ENCODE data around the gene ERC2.

Gene ERC2

DNA sequence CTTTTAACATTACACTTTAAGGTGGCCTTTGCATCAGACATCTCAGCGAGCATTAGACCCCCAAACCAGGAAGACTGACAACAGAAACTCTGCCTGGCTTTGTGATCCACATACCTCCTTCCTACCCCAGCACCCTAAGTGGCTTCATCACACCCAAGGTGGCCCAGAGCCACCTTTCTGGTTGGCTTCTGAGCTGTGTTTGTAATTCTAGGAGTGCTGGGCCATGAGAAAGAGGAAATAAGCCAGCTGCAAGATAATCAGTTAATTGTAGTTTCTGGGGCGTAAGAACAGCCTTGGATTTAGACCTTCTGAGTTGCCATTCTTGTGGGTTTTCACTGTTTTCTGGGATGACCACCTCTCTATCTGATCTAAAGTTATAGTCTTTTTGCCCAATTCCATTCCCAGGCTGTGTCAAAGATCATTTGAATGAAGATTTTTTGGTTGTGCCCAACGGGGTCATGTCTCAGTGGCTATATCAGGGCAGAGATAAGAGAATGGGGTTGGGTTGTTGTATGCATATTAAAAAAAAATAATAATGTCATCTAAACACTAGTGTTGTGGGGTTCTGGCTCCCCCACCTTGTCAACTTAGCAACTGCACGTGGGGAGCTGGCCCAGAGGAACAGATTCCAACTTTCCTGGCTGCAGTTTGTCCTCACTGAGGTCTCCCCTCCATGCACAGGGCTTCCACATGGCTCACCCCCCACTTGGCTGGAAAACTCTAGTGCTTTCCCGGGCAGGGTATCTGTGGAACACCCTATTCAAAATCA, 746.4 kb downstream of the ERC2 start:
- no peak for DNase-seq

DNA sequence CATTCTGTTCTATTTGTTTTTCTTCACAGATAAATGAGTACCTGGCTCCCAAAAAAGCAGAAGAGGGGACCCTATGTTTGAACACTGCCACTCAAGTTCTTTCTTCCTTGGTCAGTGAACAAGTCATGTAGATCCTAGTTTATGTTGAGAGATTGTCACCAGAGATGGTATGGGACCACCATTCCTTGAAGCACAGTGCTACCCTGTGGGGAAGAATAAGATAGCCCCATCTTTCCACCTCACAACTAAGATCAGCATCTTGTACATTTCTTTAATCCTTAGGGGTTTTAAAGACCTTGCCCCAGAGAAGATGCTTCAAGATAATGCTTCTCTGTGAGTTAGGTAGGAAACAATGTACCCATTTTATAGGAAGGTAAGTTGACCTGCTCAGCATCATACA, 747.7 kb downstream of the ERC2 start:
- no peak for DNase-seq

DNA sequence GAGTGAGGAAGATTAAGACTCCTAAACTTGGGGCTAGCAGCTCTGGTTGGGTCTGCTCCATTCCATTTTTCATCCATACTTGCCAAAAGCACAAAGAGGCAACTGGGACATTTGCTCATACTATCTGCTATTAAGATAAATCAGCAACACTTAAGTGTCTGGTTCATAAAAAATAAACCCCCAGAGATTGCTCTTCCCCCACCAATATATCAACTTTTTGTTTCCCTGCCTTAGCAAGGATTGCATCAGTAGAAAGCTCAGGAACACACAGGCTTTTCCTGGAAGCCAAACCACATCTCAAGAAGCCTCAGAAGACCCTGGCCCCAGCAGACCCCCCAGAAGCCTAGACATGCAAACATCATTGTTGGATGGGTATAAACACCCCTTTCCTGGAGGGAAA, 748.8 kb downstream of the ERC2 start:
- DNase-seq, result no peak

DNA sequence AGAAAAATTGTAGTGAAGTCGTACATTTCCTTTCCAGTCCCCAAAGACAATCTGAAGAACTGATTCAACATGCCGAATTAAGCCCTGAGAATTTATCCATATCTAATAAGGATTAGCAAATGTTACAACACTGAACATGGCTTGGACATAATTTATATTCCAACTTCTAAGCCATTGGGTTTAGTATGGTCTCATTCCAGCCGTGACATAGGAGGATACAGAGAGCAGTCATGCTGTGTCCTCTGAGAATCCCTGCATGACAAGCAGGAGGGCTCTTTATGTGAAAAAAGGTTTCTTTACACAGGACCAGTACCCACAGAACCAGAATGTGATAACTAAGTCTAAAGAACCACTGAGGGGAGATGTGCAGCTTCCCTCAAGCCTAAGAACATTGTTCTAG, 749.3 kb downstream of the ERC2 start:
- no peak for DNase-seq

DNA sequence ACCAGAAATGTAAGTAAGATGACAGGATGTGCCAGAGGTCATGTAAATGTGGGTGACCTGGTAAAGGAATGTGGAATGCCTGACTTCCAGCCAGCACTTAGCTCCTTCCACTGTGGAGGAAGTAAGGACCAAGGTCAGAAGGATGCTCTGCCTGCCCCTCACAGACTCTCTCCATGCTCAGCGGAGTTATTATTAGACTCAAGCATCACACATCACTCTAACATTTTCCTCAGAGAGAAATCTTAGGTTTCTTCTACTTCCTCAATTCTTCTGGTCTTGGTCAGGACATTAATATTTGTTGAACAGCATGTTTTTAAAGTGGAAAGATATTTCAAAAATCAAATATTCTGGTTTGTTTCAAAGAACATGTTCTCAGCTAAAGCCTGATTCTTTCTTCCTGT, 749.7 kb downstream of the ERC2 start:
- DNase-seq, result no peak

DNA sequence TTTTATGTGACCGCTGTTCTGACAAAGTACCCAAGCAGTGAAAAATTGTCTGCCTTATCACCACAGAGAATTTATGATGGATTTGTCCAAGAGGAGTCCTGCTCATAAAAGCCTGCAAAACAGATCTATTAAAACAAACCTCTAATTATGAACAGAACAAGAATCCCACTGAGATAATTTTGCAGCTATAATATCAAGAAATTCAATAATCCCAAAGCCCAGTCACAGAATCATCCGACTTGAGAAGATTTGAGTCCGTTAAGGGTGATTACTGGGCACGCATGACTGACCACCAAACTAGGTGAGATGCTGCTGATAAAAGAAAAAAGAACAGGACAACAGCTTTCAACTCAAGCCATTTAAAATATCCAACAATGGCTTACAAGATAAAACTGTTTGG, 750.2 kb downstream of the ERC2 start:
- DNase-seq, result no peak

DNA sequence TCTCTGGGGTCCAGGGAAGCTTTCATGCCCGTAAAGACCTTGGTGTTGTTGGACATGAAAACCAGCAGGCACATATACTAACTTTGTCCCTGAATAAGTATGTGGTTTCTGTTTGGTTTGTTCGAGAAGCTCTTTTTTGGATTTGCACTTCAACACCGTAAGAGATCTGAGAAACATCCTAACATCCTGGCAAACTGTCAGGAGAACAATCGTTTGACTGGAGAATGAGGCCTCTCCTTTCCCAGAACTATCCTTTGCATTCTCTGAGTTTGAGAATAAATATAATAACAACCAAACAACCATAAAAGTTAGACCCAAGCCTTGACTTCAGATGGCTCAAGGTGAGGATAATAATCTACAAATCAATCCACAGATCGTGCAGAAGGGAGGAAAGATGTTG, 750.8 kb downstream of the ERC2 start:
- DNase-seq, result no peak

DNA sequence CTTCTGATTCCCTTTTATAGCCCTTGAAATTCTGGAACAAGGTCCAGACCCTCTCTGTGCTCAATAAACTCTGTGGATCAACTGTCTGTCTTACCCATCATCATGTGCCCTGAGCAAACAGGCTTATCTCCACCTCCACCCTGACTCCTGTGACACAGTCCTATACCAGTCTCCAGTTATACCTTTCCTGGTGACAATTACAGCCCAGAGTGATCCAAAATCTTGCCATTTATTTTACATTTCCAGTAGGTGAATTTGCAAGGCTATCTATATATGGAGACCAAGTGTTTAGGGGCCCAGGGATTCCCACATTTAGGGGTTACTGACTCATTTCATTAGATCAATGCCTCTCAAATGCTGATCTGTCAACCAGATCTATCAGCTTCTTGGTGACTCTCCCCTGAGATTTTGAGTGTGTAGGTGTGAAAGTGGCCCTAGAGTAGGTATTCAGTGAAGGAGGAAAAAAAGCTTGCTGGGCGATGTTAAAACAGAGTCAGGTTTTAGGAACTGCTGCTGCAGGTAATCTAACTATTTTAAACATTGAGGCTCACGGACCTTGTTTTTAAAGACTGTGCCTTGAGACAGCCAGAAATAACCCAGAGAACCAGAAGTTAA, 751.5 kb downstream of the ERC2 start:
- no peak for DNase-seq

DNA sequence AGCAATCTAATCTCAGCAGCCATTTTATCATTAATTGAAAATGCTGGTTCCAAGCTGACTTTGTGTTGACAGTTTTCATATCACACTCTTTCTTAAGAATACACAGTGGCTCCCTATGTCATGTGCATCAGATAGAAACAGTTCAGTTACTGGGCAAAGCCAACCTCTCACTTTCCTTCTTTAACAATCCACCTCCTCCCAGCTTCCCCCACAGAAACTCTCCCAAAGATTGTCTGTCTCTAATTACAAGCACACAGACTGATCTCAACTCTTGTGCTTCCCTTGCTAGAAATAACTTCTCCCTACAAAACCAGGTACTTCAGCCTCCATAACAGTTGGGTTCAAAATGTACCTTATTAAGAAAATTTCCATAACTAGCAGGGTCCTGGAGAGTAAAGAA, 752.2 kb downstream of the ERC2 start:
- DNase-seq, result no peak

DNA sequence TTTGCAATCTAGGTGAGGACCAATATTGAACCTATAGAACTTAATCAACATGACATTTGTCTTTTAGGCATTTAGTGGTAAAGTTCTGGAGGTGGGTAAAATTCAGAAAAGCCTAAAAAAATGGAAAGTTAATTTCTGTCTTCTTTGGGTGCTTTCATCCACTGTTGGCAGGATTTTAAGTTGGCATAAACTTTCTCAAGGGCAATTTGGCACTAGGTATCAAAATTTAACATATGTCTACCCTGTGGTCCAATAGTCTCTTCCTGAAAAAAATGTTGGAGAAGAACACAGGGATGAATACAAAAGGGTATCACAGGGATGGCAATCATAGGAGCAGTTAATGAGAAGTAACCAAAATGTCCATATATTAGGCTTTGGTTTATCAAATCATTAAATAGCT, 754.2 kb downstream of the ERC2 start:
- DNase-seq, result no peak

DNA sequence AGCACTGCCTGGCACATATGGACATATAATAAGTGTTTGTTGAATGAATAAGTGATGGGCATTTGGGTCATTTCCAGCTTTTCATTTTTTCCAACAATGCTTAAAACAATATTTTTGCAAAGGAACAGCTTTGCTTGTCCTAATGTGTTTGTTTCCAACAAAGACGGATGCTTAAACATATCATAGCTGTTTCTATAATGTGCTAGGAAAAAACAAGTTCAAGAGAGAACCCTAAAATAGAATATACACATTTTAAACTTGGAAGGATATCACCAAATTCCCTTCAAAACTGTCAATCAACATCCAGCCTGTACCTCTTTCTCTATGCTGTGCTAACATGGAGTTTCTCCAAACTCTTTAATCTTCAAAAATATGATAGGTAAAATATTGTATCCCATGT, 756.6 kb downstream of the ERC2 start:
- DNase-seq, result no peak

DNA sequence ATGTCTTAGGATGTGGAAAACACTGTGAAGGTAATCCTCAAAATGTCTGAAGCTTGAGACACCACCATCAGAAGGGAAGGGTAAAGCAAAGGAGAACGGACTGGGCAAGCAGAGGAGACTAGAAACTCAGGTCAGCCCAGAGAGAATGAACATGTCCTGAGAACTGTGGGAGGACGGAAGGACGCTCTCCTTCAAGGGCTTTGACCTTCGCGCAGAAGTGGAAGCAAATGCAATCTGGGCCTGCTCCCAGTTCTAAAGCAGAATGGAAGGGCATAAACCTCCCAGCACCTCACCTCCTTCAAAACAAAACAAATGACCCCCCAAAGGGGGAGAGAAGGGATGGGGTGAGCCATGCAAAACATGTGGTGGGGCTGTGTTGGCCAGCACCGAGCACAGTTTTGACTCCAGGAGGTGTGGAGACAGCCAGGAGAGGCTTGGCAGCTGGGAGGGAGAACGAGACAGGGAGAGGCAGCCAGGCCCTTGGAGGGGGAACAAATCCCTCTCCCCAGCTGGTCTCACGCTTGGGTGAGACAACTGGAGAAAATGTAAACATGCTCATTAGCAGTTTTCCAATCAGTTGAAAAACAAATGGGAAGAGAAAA, 758.8 kb downstream of the ERC2 start:
- DNase-seq, result no peak

DNA sequence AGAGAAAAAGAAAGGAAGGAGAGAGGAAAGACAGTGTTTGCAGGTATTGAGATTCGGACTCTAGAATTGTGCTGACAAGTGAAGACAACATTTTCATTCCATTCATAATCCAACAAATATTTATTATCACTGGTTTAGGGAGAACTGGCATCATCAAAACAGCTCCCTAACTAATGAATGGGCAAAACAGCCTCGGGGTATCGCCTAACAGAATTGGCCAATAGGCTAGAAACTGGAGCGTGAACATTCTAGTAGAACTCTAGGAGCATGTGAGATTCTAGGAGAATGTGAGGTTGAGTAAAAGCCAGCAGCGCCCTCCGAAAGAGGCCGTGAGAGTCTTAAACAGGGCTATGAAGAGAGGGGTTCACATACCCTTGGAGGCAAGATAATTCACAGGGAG, 759.3 kb downstream of the ERC2 start:
- no peak for DNase-seq

DNA sequence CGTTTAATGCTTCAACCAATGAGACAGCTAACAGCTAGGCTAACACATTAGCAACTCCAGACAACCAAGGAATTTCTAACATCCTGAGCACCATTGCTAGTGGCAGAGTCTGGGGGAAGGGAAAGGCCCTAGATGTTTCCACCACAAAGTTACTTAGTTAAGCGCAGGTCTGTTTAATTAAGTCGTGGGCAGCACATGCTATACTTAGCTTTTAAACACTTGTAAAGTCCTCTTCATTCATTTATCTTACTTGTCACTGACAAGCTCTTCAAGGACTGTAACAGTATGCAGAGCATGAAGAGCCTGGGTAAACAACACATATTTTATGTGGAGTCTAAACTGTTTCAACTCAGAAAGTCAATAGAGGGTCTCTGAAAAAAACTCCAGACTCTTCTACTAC, 760.0 kb downstream of the ERC2 start:
- DNase-seq, result no peak

DNA sequence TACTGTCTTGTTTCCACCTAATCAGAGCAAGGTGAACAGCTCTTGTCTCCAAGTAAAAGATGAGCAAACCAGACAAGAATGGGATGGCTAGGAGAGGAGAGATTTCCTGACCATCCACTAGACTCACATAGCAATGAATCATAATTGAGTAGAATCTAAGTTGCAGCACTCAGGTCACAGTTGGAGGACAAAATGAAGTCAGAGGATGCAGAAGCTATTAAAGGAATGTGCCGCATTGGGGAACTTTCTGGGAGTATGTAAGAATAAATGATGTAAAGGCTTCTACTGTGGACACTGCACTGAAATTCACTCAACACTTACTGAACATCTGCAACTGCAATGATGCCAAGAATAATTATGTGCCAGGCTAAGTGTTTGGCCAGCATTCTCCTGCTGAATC, 763.7 kb downstream of the ERC2 start:
- DNase-seq, result no peak

DNA sequence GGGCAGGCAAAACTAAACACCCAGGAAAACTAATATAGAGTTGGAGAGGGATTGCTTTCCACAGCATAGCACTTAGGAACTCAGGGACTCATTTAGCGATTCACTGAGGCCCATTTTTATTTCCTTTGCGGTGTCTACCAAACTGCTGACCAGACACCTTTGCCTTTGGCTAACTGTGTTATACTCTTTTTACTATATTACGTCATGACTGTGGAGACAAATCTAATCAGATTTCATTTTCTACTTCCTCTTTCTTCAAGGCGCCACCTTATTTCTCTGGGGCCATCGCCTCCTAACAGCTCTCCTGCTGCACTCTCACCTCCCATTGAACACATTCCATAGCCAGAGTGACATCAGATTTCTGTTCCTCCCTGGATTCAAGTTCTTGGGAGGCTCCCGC, 765.4 kb downstream of the ERC2 start:
- DNase-seq, result no peak

DNA sequence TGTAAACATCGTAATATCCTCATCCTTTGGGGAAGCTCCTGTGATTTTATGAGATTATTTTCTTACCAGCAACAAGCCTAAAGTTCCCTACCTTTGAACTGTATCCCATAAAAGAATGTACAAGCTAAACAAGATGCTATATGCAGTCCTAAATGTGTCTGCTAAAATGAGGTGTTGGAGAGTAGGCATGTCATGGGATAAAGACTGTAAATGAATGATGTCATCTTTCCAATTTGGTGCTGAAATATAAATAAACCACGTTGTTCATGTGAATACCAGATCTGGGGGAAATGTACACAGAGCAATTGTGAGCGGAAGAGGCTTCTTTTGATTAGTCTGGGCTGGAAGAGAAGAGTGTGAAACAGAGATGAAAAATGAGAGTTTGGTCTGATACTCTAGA, 766.3 kb downstream of the ERC2 start:
- DNase-seq, result no peak

DNA sequence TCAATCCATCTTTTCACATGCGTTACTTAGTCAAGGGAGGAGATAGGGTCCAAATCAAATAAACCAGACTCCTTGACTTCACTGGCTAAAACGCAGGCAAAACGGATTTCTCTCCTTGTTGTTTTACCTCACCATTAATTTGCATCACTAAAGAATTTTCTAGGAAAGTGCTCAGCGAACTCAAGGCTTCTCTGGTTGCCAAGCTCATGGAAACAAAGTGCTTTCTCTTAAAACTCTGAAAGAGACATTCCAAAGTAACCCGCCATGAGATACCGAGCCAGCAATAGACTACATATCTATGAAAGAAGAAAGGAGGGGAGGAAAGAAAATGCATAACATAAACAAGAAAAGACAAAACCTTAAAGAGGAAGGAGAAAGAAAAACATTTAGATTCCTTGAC, 769.4 kb downstream of the ERC2 start:
- DNase-seq, result no peak

DNA sequence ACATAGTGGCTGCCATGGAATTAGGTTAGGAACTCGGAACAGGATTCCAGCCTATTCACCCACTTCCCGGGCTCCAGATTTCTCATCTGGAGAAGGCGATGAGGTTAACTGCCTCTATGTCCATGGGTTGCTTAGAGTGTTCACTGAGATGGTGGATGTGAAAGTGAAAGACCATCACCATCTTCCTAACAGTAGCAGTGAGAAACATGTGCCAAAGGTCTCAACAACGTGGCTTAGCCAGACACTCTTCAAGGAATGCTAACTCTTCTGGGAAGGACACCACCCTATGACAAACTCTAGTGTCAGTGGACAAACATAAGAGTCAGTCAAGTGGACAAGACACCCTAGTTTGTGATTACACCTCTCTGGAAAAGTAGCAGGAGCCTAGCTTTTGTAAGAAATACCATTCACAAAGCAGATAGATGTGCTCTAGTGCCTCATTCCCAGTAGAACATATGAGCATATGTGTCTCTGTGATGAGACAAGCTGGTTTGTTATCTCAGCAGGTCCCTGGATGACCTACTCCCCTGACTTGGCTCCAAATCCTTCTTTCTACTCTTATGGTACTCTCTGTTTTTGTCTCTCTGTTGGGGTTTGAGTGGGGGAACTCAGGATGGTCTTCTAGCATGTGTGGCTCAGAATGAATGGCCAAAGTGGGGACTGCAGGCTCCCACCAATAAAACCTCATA, 770.9 kb downstream of the ERC2 start:
- DNase-seq, result no peak

DNA sequence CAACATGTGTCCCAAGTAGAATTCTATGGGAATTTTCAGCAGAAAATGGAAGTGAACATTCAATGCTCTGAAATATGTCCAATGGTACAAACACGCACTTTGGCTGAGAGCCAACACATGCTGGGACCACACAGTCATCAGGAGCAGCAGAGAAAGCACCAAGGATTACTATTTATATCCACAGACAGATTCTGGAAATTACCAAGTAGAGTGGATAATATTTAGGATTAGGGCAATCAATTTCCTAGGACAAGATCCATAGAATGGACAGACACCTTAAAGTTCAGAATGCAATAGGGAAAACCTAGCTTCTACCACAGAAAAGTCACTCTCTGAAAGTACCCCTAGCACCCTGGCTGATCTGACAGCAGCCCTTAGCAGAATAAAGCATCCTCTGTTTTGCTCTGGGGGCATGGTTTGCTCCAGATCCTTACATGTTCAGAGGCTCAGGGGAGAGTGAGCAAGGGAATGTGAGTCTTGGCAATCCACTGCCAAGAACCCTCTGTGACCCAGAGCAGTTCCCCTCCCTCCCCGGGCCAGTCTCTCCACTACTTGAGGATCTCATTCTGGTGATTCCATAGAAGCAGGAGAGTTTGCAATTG, 775.2 kb downstream of the ERC2 start:
- no peak for DNase-seq

DNA sequence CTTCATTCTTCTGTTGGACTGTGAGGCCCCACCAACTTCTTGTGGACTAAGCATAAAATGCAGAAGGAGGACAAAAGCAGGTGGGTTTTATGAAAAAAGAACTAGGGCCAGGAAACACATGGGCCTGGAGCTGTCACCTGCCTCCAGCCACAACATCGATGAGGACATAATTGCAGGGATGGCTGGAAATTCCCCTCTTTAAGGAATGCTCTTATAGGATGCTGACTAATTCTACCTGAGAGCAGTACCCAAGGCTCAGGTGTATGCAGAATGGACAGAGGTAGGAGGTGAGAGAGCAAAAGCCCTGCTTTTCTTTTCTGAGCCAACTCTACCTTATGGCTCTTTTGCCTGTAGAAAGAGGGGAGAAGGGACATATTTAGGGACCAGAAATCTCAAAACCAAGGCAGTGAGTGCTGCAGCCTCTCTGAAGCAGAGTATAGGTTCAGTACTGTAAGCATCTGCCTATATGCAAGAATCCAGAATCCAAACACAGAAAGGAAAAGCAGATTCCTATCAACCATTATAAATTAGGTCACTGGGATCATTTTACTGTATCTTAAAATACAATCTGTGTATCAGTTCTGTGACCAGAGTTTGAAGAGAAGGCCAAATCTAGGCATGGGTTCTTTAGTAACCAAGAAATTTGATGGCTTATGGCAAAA, 775.8 kb downstream of the ERC2 start:
- DNase-seq, result no peak

DNA sequence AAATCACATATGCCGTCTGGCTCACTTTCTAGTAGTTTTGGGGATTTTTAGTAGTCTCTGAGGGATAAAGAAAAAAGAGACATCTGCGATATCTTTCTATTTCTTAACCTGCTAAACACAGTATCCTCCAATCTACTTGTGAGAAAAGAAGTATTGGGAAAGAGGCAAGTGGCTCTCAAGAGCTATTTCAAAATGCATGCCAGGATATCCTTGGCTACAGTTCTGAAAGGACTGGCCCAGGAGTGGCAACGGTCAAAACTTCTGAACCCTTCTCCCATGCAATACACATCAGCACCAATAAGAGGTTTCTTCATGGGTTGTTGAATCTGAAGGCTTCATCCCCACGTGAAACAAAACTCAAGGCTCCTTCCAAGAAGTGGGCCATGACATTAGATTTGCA, 777.1 kb downstream of the ERC2 start:
- DNase-seq, result no peak

DNA sequence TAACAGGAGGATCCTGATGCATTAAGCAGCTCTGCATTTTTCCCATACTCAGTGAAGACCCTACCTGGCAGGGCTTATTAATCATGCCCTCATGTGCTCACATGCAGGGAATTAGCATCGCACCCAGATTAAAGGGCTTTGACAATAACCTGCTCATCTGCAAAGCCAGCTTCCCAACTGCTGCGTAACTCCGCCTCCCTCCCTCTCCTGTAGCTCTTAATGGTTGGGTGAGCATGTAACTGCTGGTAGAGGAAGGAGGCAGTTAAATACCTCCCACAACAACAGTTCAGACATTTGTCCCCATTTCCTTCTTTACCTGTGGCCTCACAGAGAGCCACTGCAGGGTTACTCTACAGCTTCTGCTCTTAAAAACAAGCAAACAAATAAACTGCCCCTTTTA, 777.5 kb downstream of the ERC2 start:
- DNase-seq, result no peak
